HL-60 (cell line): Measurements from ENCODE around the gene FKBP7.

Experiments
- DNase-seq, 2 experiments: peaks; one replicate each; pipeline ENCODE4 v3.0.0-alpha.2; 2010 to 2020; ENCODE audit warnings: low read depth in 1 of 2, low spot score in 1 of 2
- H3K27ac ChIP-seq: fragments of 250-450 bp; sonication (Bioruptor Pico); replicated peaks from 2 replicates; pipeline ENCODE4 v1.5.1; 2020; ENCODE audit warnings: mild to moderate bottlenecking, moderate library complexity
- H3K27me3 ChIP-seq: fragments of 250-450 bp; sonication (Bioruptor Pico); 2 replicates; pipeline ENCODE4 v1.5.1; 2021; ENCODE audit warnings: mild to moderate bottlenecking, moderate library complexity; ENCODE audit not compliant: insufficient read depth, poor library complexity, severe bottlenecking
- H3K4me3 ChIP-seq: replicated peaks from 2 replicates; pipeline ENCODE4 v1.5.1; 2011; ENCODE audit warnings: mild to moderate bottlenecking, control low read depth, low read length; ENCODE audit not compliant: insufficient read depth
- GABPA ChIP-seq: IDR thresholded peaks from 2 replicates; pipeline ENCODE4 v1.6.1; 2012; ENCODE audit warnings: low read depth
- POLR2AphosphoS5 ChIP-seq: IDR thresholded peaks from 2 replicates; pipeline ENCODE4 v1.6.1; 2012; ENCODE audit warnings: low read depth
- REST ChIP-seq: IDR thresholded peaks from 2 replicates; pipeline ENCODE4 v1.6.1; 2012; ENCODE audit warnings: low read depth; ENCODE audit not compliant: insufficient replicate concordance
- SPI1 ChIP-seq: IDR thresholded peaks from 2 replicates; pipeline ENCODE4 v1.6.1; 2012; ENCODE audit warnings: low read depth, mild to moderate bottlenecking, borderline replicate concordance
- TF ChIP-seq, protein P1 (sequence below): IDR thresholded peaks from one replicate; pipeline ENCODE4 v1.5.1; 2011; ENCODE audit warnings: low read length, control low read depth, inconsistent platforms; ENCODE audit not compliant: insufficient read depth

The FKBP7 gene

DNA sequence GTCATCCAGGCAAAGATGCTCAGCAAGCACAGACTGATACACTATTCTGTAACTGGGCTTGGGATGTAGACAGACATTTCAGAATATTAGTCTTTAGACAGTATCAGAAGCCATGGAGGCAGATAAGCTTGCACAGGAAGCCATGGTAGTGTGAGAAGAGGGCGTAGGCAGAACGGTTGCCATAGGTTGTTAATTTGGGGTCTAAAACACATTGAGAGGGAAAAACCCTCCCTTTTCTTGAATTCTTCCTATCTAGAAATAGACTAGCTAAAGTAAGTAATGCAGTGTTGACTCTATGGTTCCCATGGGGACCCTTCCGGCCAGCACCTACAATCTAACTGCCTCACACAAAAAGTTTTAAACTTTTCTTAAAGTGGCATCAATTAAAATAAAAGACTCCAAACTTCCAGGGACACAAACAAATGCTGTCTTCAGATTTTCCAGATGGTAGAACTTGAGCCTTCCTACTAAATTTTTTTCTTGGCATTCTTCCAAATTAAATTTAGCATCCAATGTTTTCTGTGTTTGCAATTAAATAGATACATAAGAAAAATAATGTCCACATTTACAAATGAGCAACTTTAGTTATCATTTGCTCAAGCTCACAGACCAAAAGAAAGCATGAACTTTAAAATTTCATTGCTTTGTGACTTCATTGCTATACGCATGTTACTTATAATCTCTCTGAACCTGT, 29.3 kb downstream of the FKBP7 start:
- Histone ChIP-seq H3K27me3 (no peaks in the 10 kb centered on the region), H3K4me3 (no peak overlapping the region), H3K27ac (no peak overlapping the region)
- TF ChIP-seq POLR2AphosphoS5 (no peak), REST (no peak), GABPA (no peak), SPI1 (no peak)
- TF ChIP-seq, protein P1, sequence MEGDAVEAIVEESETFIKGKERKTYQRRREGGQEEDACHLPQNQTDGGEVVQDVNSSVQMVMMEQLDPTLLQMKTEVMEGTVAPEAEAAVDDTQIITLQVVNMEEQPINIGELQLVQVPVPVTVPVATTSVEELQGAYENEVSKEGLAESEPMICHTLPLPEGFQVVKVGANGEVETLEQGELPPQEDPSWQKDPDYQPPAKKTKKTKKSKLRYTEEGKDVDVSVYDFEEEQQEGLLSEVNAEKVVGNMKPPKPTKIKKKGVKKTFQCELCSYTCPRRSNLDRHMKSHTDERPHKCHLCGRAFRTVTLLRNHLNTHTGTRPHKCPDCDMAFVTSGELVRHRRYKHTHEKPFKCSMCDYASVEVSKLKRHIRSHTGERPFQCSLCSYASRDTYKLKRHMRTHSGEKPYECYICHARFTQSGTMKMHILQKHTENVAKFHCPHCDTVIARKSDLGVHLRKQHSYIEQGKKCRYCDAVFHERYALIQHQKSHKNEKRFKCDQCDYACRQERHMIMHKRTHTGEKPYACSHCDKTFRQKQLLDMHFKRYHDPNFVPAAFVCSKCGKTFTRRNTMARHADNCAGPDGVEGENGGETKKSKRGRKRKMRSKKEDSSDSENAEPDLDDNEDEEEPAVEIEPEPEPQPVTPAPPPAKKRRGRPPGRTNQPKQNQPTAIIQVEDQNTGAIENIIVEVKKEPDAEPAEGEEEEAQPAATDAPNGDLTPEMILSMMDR, result no peak
- DNase-seq, result no peak

DNA sequence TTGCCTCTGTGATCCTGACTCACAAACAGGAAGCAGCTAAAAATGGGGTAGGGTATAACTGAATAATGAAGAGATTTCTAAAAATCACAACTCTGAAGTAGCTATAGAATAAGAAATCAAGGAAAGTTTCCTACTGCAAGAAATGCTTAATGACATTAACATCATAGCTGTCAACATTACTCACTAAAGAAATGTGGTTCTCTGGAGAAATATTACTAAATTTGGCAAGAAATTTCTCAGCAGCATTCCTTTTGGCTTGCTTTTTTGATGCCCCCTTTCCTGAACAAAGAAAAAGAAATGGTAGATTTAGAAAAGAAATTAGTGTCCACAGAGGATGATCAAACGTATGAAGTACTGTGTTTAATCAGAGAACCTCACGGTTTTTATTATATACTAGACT, 37.0 kb downstream of the FKBP7 start:
- Histone ChIP-seq H3K27ac (no peak overlapping the region), H3K4me3 (no peak overlapping the region), H3K27me3 (no peaks in the 10 kb centered on the region)
- TF ChIP-seq GABPA (no peak), SPI1 (no peak), REST (no peak), POLR2AphosphoS5 (no peak)
- TF ChIP-seq, protein P1, result no peak
- no peak for DNase-seq

GRCh38 chr2:178436662-178437061, 41.7 kb downstream of the FKBP7 start:
- no peaks in the 10 kb centered on the region for H3K27me3 ChIP-seq
- no peak overlapping the region for H3K27ac ChIP-seq
- DNase-seq, result no peak
- TF ChIP-seq SPI1 (no peak), POLR2AphosphoS5 (no peak), REST (no peak), GABPA (no peak)
- TF ChIP-seq, protein P1, result no peak
- no peak overlapping the region for H3K4me3 ChIP-seq
